ENCODE results near the gene MTMR11. TPM values are rescaled to one million over a fixed set of nuclear protein-coding genes. Genes with fewer than 3 reads are reported as not detected.

The MTMR11 gene
- total and polyA plus RNA-seq, 2 of the 8 experiments (the other 6 are each of a cell fraction or from before 2014, with no cell fraction given) = 3.7 to 4.8 TPM

- Histone ChIP-seq H4K5ac (ENCODE audit: insufficient read length, low read depth, low read length) (no peak overlapping the region), H3K4me2 (ENCODE audit: insufficient read depth in 1 of 2, low read depth in 2 of 2, low read length in 2 of 2) (peak overlapping the region; percentile 83 to 87), H3K23me2 (ENCODE audit: low read depth, low read length) (peaks cover 21% of the 10 kb centered on the region), H3K56ac (replicated peaks; ENCODE audit: insufficient read length, low read depth, low read length) (peak overlapping the region; percentile 73), H3K27ac (ENCODE audit: low read depth, low read length) (peak overlapping the region; percentile 90), H3K18ac (ENCODE audit: extremely low read depth, low read length) (peak overlapping the region; percentile 7; the same call in 1 of the 2 replicates), H3K23ac (ENCODE audit: insufficient read length) (no peak overlapping the region), H4K8ac (ENCODE audit: extremely low read depth, insufficient read depth, low read length) (no peak overlapping the region; the same call in 1 of the 2 replicates), H3K79me1 (ENCODE audit: low read depth, low read length) (peaks cover 3% of the 10 kb centered on the region; the same call in 1 of the 2 replicates), H3K36me3 (ENCODE audit: control insufficient read depth in 2 of 4, insufficient read depth in 4 of 4, low read length in 3 of 4) (no peaks in the 10 kb centered on the region), H3K27me3 (replicated peaks in 1 of 4; ENCODE audit: control insufficient read depth in 3 of 4, extremely low read depth in 1 of 4, insufficient read depth in 3 of 4, low read length in 3 of 4) (no peaks in the 10 kb centered on the region), H3K4me1 (replicated peaks in 1 of 4; ENCODE audit: control insufficient read depth in 3 of 4, insufficient read depth in 4 of 4, low read length in 3 of 4) (peaks cover 0 to 5% (median 0%) of the 10 kb centered on the region in 4 experiments; a peak in 4 of 7 replicates), H3K79me2 (ENCODE audit: control insufficient read depth in 1 of 2, insufficient read depth in 2 of 2, low read length in 2 of 2) (0 out of 4 replicates have a peak, but pooled peaks cover 0 to 4% of the 10 kb centered on the region in 2 experiments), H3K9ac (replicated peaks in 1 of 4; ENCODE audit: extremely low read depth in 1 of 4, low read depth in 3 of 4, low read length in 3 of 4) (peak overlapping the region; percentile 88 to 98 (median 92)), H2AK5ac (ENCODE audit: low read depth, low read length) (no peak overlapping the region), H2AFZ (ENCODE audit: low read length) (no peak overlapping the region), H2BK120ac (replicated peaks; ENCODE audit: low read depth, low read length) (no peak overlapping the region), H3K4ac (replicated peaks; ENCODE audit: insufficient read length, low read depth, low read length) (peak overlapping the region; percentile 63), H3K14ac (ENCODE audit: insufficient read length) (no peak overlapping the region), H4K20me1 (replicated peaks in 1 of 2; ENCODE audit: control insufficient read depth in 1 of 2, insufficient read depth in 2 of 2, low read length in 2 of 2) (no peaks in the 10 kb centered on the region), H2BK5ac (ENCODE audit: low read depth, low read length) (peak overlapping the region; percentile 53), H2BK12ac (ENCODE audit: low read depth, low read length) (no peak overlapping the region), H3K9me3 (ENCODE audit: insufficient read depth in 2 of 2, low read depth in 1 of 2, low read length in 1 of 2) (no peaks in the 10 kb centered on the region), H2BK20ac (ENCODE audit: low read length) (no peak overlapping the region; the same call in 1 of the 2 replicates), H4K91ac (replicated peaks; ENCODE audit: insufficient read length, low read length) (peak overlapping the region; percentile 61), H2BK15ac (ENCODE audit: low read length) (0 out of 2 replicates have a peak overlapping the region, but pooled peaks have one; percentile 9), H3K4me3 (ENCODE audit: extremely low read depth in 1 of 4, insufficient read depth in 2 of 4, low read depth in 3 of 4, low read length in 4 of 4) (peak overlapping the region; percentile 70 to 86 (median 78))
- ChIA-PET CTCF (ENCODE audit: partially characterized antibody) (interaction anchor here (0.8 kb wide), 1 partner anchor 76 kb away, joined by 4 read pairs; no protein-coding TSS in a partner anchor), POLR2A (ENCODE audit: partially characterized antibody) (interaction anchor here (0.7 to 8.5 kb wide), 29 partner anchors 8 to 1726 kb away, joined by 3 to 278 read pairs (median 19); partner anchors contain the start of genes BOLA1, MTMR11, OTUD7B and PLEKHO1)
- 2% methylated on average over 36 of the region's 36 CpGs; no CpG with 5 or more reads in 1 of the 2 experiments for WGBS, 2 experiments (ENCODE audit: extremely low coverage in 1 of 2, insufficient coverage in 1 of 2, insufficient read length in 1 of 2, insufficient replicate concordance in 2 of 2, low coverage in 1 of 2, low lambda C conversion rate in 2 of 2, missing lambda C conversion rate in 1 of 2)
- DNase-seq (ENCODE audit: low read depth in 1 of 2, low spot score in 2 of 2) = peak in 1 of 2 experiments; percentile 75
- no peak for FAIRE-seq
- TF ChIP-seq CTBP2 (IDR thresholded peaks at IDR 0.05; ENCODE audit: borderline replicate concordance, insufficient read depth, insufficient read length, low read length) (no peak), CBX5 (IDR thresholded peaks at IDR 0.05; ENCODE audit: low read depth, low read length) (no peak), JUND (IDR thresholded peaks at IDR 0.05; ENCODE audit: low read length) (no peak), RAD21 (IDR thresholded peaks at IDR 0.05 in 1 of 2, conservative IDR thresholded peaks at IDR 0.05 in 1 of 2; ENCODE audit: low read depth in 2 of 2, low read length in 2 of 2) (no peak), SIRT6 (IDR thresholded peaks at IDR 0.05; ENCODE audit: low read length) (no peak), GABPA (IDR thresholded peaks at IDR 0.05; ENCODE audit: borderline replicate concordance, insufficient read depth, low read length) (no peak), RBBP5 (IDR thresholded peaks at IDR 0.05; ENCODE audit: borderline replicate concordance, low read depth, low read length) (no peak), FOSL1 (IDR thresholded peaks at IDR 0.05; ENCODE audit: insufficient read depth, low read depth, low read length) (no peak), MAFK (IDR thresholded peaks at IDR 0.05; ENCODE audit: low read depth, low read length) (no peak), SP1 (IDR thresholded peaks at IDR 0.05; ENCODE audit: low read depth, low read length) (no peak), SRF (IDR thresholded peaks at IDR 0.05; ENCODE audit: low read depth, low read length) (no peak)
These were observed 51.1 kb downstream of the MTMR11 start for GRCh38 chr1:149885339-149886120.

Data from H1 (cell line).